ENCODE data around the gene ABHD1.

DNA sequence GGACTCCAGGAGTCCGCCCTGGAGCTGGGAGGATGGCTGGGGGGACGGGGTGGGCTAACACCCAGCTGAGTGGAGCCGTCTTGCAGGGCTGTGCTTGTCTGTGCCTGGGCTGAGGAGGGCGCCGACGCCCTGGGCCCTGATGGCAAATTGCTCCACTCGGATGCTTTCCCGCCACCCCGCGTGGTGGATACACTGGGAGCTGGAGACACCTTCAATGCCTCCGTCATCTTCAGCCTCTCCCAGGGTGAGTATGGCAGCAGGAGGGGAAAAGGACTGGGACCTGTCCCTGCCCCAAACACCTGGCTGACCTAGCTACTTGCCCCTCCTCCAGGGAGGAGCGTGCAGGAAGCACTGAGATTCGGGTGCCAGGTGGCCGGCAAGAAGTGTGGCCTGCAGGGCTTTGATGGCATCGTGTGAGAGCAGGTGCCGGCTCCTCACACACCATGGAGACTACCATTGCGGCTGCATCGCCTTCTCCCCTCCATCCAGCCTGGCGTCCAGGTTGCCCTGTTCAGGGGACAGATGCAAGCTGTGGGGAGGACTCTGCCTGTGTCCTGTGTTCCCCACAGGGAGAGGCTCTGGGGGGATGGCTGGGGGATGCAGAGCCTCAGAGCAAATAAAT is 24.2 kb upstream of the ABHD1 start:
- no peak for TF ChIP-seq CTCF (IDR thresholded peaks at IDR 0.05; ENCODE audit: insufficient read depth, low read depth, low read length)
- no peak for TF ChIP-seq EZH2 (IDR thresholded peaks at IDR 0.05; ENCODE audit: insufficient read depth, low read length)

Measured in astrocyte (in vitro differentiated cells and primary cell).